NCI-H2171 treated with DMSO at 0.1 percent for 48 hours (cell line): ENCODE measurements around the gene EPN2.
A peak's percentile ranks its signal among the peaks of the same experiment; 100 is the strongest.

Source experiments
- DNase-seq: peaks from one replicate; lab custom pipeline; 2025; lab: John Stamatoyannopoulos, UW

EPN2 gene

GRCh38 chr17:19239544-19239943 is 2.4 kb downstream of the EPN2 start:
- DNase-seq, result no peak

GRCh38 chr17:19242323-19242722 is 5.2 kb downstream of the EPN2 start:
- peak; percentile 43 for DNase-seq

- DNase-seq, result peak; percentile 63
Measured at GRCh38 chr17:19242926-19243325, 5.8 kb downstream of the EPN2 start.

- DNase-seq, result no peak
Measured at GRCh38 chr17:19243838-19244237, 6.7 kb downstream of the EPN2 start.

- DNase-seq, result no peak
Measured at GRCh38 chr17:19244357-19244756, 7.2 kb downstream of the EPN2 start.

- peak; percentile 75 for DNase-seq
Measured at GRCh38 chr17:19244781-19245180, 7.6 kb downstream of the EPN2 start.

GRCh38 chr17:19247473-19247872 is 10.3 kb downstream of the EPN2 start:
- peak; percentile 89 for DNase-seq

GRCh38 chr17:19248151-19248927 is 11.2 kb downstream of the EPN2 start:
- peak; percentile 29 for DNase-seq

GRCh38 chr17:19248928-19249574 is 11.9 kb downstream of the EPN2 start:
- peak; percentile 36 for DNase-seq

- DNase-seq, result no peak
Measured at GRCh38 chr17:19249681-19250080, 12.5 kb downstream of the EPN2 start.

GRCh38 chr17:19250421-19251173 is 13.4 kb downstream of the EPN2 start:
- DNase-seq, result no peak

- no peak for DNase-seq
Measured at GRCh38 chr17:19253112-19253511, 15.9 kb downstream of the EPN2 start.

- DNase-seq, result no peak
Measured at GRCh38 chr17:19254651-19255050, 17.5 kb downstream of the EPN2 start.

GRCh38 chr17:19255279-19255678 is 18.1 kb downstream of the EPN2 start:
- no peak for DNase-seq

- no peak for DNase-seq
Measured at GRCh38 chr17:19258371-19258770, 21.2 kb downstream of the EPN2 start.

- peak; percentile 84 for DNase-seq
Measured at GRCh38 chr17:19260958-19261357, 23.8 kb downstream of the EPN2 start.

GRCh38 chr17:19261426-19261825 is 24.3 kb downstream of the EPN2 start:
- no peak for DNase-seq

- no peak for DNase-seq
Measured at GRCh38 chr17:19262650-19263631, 25.8 kb downstream of the EPN2 start.

- DNase-seq, result no peak
Measured at GRCh38 chr17:19263641-19264051, 26.5 kb downstream of the EPN2 start.

- no peak for DNase-seq
Measured at GRCh38 chr17:19264268-19264667, 27.1 kb downstream of the EPN2 start.

- peak; percentile 19 for DNase-seq
Measured at GRCh38 chr17:19264681-19265080, 27.5 kb downstream of the EPN2 start.

- no peak for DNase-seq
Measured at GRCh38 chr17:19265755-19266154, 28.6 kb downstream of the EPN2 start.
